HUES48 (cell line): ENCODE results near the gene CASP6.

ENCODE experiments used
- H3K27ac ChIP-seq: one replicate; pipeline ENCODE4 v1.7.0; 2013; ENCODE audit warnings: low read depth, low read length, inconsistent platforms
- H3K27me3 ChIP-seq: 2 replicates; pipeline ENCODE4 v1.6.1; 2013; ENCODE audit warnings: mild to moderate bottlenecking, low read length; ENCODE audit not compliant: control insufficient read depth, insufficient read depth
- H3K36me3 ChIP-seq: 2 replicates; pipeline ENCODE4 v1.6.1; 2013; ENCODE audit warnings: low read length; ENCODE audit not compliant: control insufficient read depth, insufficient read depth
- H3K4me1 ChIP-seq: 2 replicates; pipeline ENCODE4 v1.6.1; 2013; ENCODE audit warnings: mild to moderate bottlenecking, low read length; ENCODE audit not compliant: control insufficient read depth, insufficient read depth
- H3K4me3 ChIP-seq: 2 replicates; pipeline ENCODE4 v1.5.1; 2013; ENCODE audit warnings: mild to moderate bottlenecking, low read depth, low read length
- H3K9ac ChIP-seq: 2 replicates; pipeline ENCODE4 v1.6.1; 2013; ENCODE audit warnings: mild to moderate bottlenecking, low read depth, low read length, moderate library complexity
- H3K9me3 ChIP-seq: 2 replicates; pipeline ENCODE4 v1.6.1; 2013; ENCODE audit warnings: low read length; ENCODE audit not compliant: control insufficient read depth, insufficient read depth

CASP6 gene

DNA sequence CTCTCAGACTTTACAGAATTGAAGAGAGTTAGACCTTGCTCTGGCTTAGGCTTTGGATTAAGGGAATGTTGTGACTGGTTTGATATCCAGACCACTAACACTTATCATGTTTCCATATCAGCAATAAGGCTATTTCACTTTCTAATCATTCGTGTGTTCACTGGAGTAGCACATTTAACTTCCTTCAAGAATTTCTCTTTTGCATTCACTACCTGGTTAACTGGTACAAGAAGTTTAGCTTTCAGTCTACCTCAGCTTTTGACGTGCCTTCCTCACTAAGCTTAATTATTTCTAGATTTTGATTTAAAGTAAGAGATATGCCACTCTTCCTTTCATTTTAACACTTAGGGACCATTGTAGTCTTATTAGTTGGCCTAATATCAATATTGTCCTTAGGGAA lies 62.6 kb downstream of the CASP6 start:
- H3K27me3 ChIP-seq, result no peaks in the 10 kb centered on the region
- no peak overlapping the region for H3K4me3 ChIP-seq
- no peak overlapping the region for H3K9ac ChIP-seq
- H3K27ac ChIP-seq, result no peak overlapping the region
- H3K9me3 ChIP-seq, result no peaks in the 10 kb centered on the region
- peaks cover 9% of the 10 kb centered on the region; the same call in 1 of the 2 replicates for H3K4me1 ChIP-seq
- no peaks in the 10 kb centered on the region for H3K36me3 ChIP-seq
